Vagina (tissue), 2 donors: Measurements from ENCODE around the gene IQCN.

Experiments used
- POLR2A ChIP-seq, 2 donors: fragments of 450-650 bp; IDR thresholded peaks; one replicate each; pipeline ENCODE4 v1.6.1; 2017; ENCODE audit warnings: antibody characterized with exemption in 2 of 2, mild to moderate bottlenecking in 2 of 2, moderate library complexity in 2 of 2
- TF ChIP-seq, protein P1 (sequence below), 3 experiments: fragments of 450-650 bp in 2 of 3; fragments of 200-600 bp in 1 of 3; sonication (generic) in 1 of 3; IDR thresholded peaks; one replicate each; pipeline ENCODE4 v1.5.1; 2017 to 2019; ENCODE audit warnings: antibody characterized with exemption in 3 of 3, mild to moderate bottlenecking in 2 of 3, moderate library complexity in 2 of 3

DNA sequence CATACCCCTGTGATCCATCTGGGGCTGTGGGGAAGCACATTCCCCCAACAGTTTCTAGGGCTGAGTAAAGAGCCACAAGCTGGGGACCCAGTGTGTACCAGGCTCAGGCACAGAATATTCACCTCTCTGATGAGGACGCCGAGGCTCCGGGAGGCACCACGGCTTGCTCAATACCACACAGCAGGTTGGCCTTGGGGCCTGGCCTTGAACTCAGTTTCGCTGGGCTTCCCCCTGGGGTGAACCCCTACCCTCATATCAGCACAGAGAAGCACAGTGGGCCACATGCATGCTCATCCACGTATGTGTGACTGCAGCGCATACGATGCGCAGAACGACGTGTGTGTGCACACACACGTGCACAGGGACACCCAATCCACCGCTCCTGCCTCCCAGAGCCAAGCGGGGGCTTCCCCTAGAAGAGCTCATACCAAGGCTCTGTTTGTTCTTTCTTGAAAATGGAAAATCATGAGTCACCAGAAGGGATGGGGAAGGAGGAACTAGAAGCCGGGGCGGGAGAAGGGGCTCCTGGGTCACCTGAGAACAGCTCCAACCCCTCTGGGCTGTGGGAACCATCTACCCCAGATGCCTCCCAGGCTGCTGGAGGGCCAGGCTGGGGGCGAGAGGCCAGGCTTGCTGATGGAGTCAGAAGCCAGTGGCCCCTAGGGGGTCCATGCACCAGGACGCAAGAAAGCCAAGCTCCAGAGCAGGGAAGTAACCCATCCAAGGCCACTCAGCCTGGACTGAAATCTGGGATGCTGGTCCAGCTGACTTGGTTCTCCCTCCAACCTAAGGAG is 43.1 kb downstream of the IQCN start:
- no peak for TF ChIP-seq POLR2A (IDR thresholded peaks at IDR 0.05)
- TF ChIP-seq, protein P1, sequence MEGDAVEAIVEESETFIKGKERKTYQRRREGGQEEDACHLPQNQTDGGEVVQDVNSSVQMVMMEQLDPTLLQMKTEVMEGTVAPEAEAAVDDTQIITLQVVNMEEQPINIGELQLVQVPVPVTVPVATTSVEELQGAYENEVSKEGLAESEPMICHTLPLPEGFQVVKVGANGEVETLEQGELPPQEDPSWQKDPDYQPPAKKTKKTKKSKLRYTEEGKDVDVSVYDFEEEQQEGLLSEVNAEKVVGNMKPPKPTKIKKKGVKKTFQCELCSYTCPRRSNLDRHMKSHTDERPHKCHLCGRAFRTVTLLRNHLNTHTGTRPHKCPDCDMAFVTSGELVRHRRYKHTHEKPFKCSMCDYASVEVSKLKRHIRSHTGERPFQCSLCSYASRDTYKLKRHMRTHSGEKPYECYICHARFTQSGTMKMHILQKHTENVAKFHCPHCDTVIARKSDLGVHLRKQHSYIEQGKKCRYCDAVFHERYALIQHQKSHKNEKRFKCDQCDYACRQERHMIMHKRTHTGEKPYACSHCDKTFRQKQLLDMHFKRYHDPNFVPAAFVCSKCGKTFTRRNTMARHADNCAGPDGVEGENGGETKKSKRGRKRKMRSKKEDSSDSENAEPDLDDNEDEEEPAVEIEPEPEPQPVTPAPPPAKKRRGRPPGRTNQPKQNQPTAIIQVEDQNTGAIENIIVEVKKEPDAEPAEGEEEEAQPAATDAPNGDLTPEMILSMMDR (IDR thresholded peaks at IDR 0.05) = no peak
